Endothelial cell of umbilical vein (primary cell): Measurements from ENCODE around the gene MEA1. TPM values are rescaled to one million over a fixed set of nuclear protein-coding genes. Genes with fewer than 3 reads are reported as not detected.
A peak's percentile ranks its signal among the peaks of the same experiment; 100 is the strongest.

Experiments
- BruUV-seq: library from RNA; stranded (reverse); fragments of 400-500 nt; replicated peaks from 2 replicates; lab custom pipeline; 2021; lab: Mats Ljungman, UMichigan
- CTCF ChIA-PET: fragments of 300-600, 350-600 bp; sonication (Branson Sonifier 250); formaldehyde crosslinking; loops from one replicate; lab custom pipeline; 2021; ENCODE audit warnings: antibody characterized with exemption, inconsistent platforms; lab: Charles Lee
- POLR2A ChIA-PET: fragments of 300-600, 350-600 bp; sonication (Branson Sonifier 250); formaldehyde crosslinking; loops from one replicate; lab custom pipeline; 2021; ENCODE audit warnings: antibody characterized with exemption, inconsistent platforms; lab: Charles Lee
- DNase-seq: peaks from one replicate; pipeline ENCODE4 v3.0.0-alpha.2; 2011; ENCODE audit warnings: low read depth, low spot score
- FAIRE-seq: peaks from 2 replicates; lab custom pipeline; 2011; peaks lifted over from hg19 to GRCh38; lab: Jason Lieb, UNC
- H2AFZ ChIP-seq: 2 replicates; pipeline ENCODE4 v1.6.0; 2012; ENCODE audit warnings: low read depth, low read length, control low read depth, inconsistent platforms
- H3K27ac ChIP-seq: 2 replicates; pipeline ENCODE4 v1.5.1; 2011; ENCODE audit warnings: low read depth, mild to moderate bottlenecking, control low read depth, low read length, moderate library complexity; ENCODE audit not compliant: insufficient read depth
- H3K27me3 ChIP-seq, 2 experiments: 2 replicates each; pipeline versions ENCODE4 v1.6.0 to v1.6.1; 2011; ENCODE audit warnings: low read length in 2 of 2, mixed read lengths in 1 of 2; ENCODE audit not compliant: control insufficient read depth in 2 of 2, insufficient read depth in 2 of 2
- H3K36me3 ChIP-seq, 2 experiments: 2 replicates in 1 of 2; 3 replicates in 1 of 2; pipeline ENCODE4 v1.5.1; 2011; ENCODE audit warnings: low read length in 2 of 2, mild to moderate bottlenecking in 1 of 2, moderate library complexity in 1 of 2; ENCODE audit not compliant: control insufficient read depth in 2 of 2, insufficient read depth in 2 of 2; ENCODE audit errors: extremely low read depth in 1 of 2
- H3K4me1 ChIP-seq: 3 replicates; pipeline ENCODE4 v1.5.1; 2011; ENCODE audit warnings: mild to moderate bottlenecking, low read length; ENCODE audit not compliant: control insufficient read depth, insufficient read depth; ENCODE audit errors: extremely low read depth
- H3K4me2 ChIP-seq: 2 replicates; pipeline ENCODE4 v1.6.1; 2011; ENCODE audit warnings: low read length, control low read depth, mixed read lengths; ENCODE audit not compliant: insufficient read depth
- H3K4me3 ChIP-seq, 3 experiments: fragments of 200-600 bp in 1 of 3; sonication (generic), shearing (Covaris generic) in 1 of 3; replicated peaks in 1 of 3; 2 replicates each; pipeline ENCODE4 v1.5.1; 2011 to 2016; ENCODE audit warnings: control low read depth in 3 of 3, low read length in 3 of 3, mild to moderate bottlenecking in 2 of 3, inconsistent platforms in 1 of 3, low read depth in 1 of 3, moderate library complexity in 1 of 3; ENCODE audit not compliant: insufficient read depth in 1 of 3
- H3K79me2 ChIP-seq: 2 replicates; pipeline ENCODE4 v1.6.0; 2012; ENCODE audit warnings: low read length, inconsistent platforms; ENCODE audit not compliant: control insufficient read depth, insufficient read depth
- H3K9ac ChIP-seq: replicated peaks from 2 replicates; pipeline ENCODE3; 2011; ENCODE audit warnings: low read length, control low read depth; ENCODE audit not compliant: insufficient read depth; ENCODE audit errors: extremely low read depth
- H3K9me1 ChIP-seq: replicated peaks from 3 replicates; pipeline ENCODE4 v1.6.0; 2011; ENCODE audit warnings: mild to moderate bottlenecking, low read length; ENCODE audit not compliant: control insufficient read depth, insufficient read depth; ENCODE audit errors: extremely low read depth
- H3K9me3 ChIP-seq: replicated peaks from 2 replicates; pipeline ENCODE4 v1.5.1; 2012; ENCODE audit warnings: low read length, inconsistent platforms; ENCODE audit not compliant: control insufficient read depth, insufficient read depth
- H4K20me1 ChIP-seq: replicated peaks from 2 replicates; pipeline ENCODE3; 2011; ENCODE audit warnings: mild to moderate bottlenecking, low read length; ENCODE audit not compliant: control insufficient read depth, insufficient read depth; ENCODE audit errors: extremely low read depth
- CTCF ChIP-seq, 2 donors: IDR thresholded peaks; 1 replicate in 1 of 2; 2 replicates in 1 of 2; pipeline ENCODE4 v1.5.1; 2011; ENCODE audit warnings: low read length in 2 of 2, mild to moderate bottlenecking in 2 of 2, moderate library complexity in 2 of 2, control low read depth in 1 of 2, inconsistent platforms in 1 of 2, low read depth in 1 of 2; ENCODE audit not compliant: insufficient read depth in 1 of 2; ENCODE audit errors: extremely low read depth in 1 of 2
- EZH2 ChIP-seq: IDR thresholded peaks from 2 replicates; pipeline ENCODE4 v1.6.1; 2012; ENCODE audit warnings: borderline replicate concordance, low read depth, mild to moderate bottlenecking, moderate library complexity, low read length, inconsistent platforms; ENCODE audit not compliant: severe bottlenecking
- FOS ChIP-seq: IDR thresholded peaks from 2 replicates; pipeline ENCODE4 v1.6.1; 2011; ENCODE audit warnings: mild to moderate bottlenecking, low read length, moderate library complexity, borderline replicate concordance; ENCODE audit not compliant: insufficient read depth
- GATA2 ChIP-seq: IDR thresholded peaks from 2 replicates; pipeline ENCODE4 v1.7.0; 2011; ENCODE audit warnings: low read depth, mild to moderate bottlenecking, moderate library complexity, mixed read lengths, low read length; ENCODE audit not compliant: insufficient read length, insufficient read depth
- POLR2AphosphoS5 ChIP-seq: IDR thresholded peaks from 2 replicates; pipeline ENCODE4 v1.6.1; 2012; ENCODE audit warnings: low read depth, mild to moderate bottlenecking, control low read depth, low read length, moderate library complexity; ENCODE audit not compliant: insufficient read depth
- dilution Hi-C: fragments of 300-500 bp; cut with MboI; formaldehyde crosslinking; loops from one replicate; pipeline ENCODE4 v1.15.0; 2019; ENCODE audit warnings: low sequenced_read_pairs; ENCODE audit not compliant: extremely low pct_ligation_motif_present
- intact Hi-C: fragments of 100-400 bp; cut with micrococcal nuclease; formaldehyde crosslinking; loops from one replicate; pipeline ENCODE4 v1.10.0; 2022
- polyA plus RNA-seq, 4 experiments: library from polyadenylated mRNA; depleted of rRNA in 3 of 4; stranded (reverse) in 3 of 4; unstranded in 1 of 4; fragments of >200 nt; gene quantifications; 2 replicates each; pipeline versions ENCODE4 v1.2.1 to v1.2.3, GENCODE V29; 2011 to 2012; ENCODE audit warnings: missing spikeins in 1 of 4
- total RNA-seq: library from RNA; stranded (reverse); gene quantifications from 2 replicates; pipeline ENCODE4 v1.2.3, GENCODE V29; 2021

MEA1 gene
- total and polyA plus RNA-seq, 2 donors (not counting 3 experiments of a cell fraction or from before 2014, with no cell fraction given) = 62.5 to 69.5 TPM

- Histone ChIP-seq H3K4me2 (no peak overlapping the region), H3K27me3 (no peaks in the 10 kb centered on the region), H4K20me1 (no peaks in the 10 kb centered on the region), H3K4me3 (no peak overlapping the region), H3K4me1 (peaks cover 17% of the 10 kb centered on the region), H3K79me2 (peaks cover 25% of the 10 kb centered on the region), H3K9me3 (no peaks in the 10 kb centered on the region), H3K9me1 (no peaks in the 10 kb centered on the region), H3K9ac (no peak overlapping the region), H2AFZ (no peak overlapping the region), H3K36me3 (peaks cover 16 to 33% of the 10 kb centered on the region in 2 experiments), H3K27ac (no peak overlapping the region)
- dilution Hi-C loops = no loop called here
- TF ChIP-seq EZH2 (no peak), FOS (no peak), CTCF (IDR thresholded peaks at IDR 0.05; ENCODE audit: extremely low read depth in 1 of 2, insufficient read depth in 1 of 2, low read depth in 1 of 2, low read length in 2 of 2) (no peak), GATA2 (no peak), POLR2AphosphoS5 (no peak)
- CTCF ChIA-PET = interaction anchor here (1.1 to 8.7 kb wide), 5 partner anchors 27 to 133 kb away, joined by 3 to 55 read pairs (median 5); partner anchors contain the start of gene PPP2R5D
- intact Hi-C loops = loop anchor here (5.0 kb wide), 1 partner anchor 49 kb away; the partner anchor contains the start of gene GNMT
- FAIRE-seq = no peak
- DNase-seq = no peak
- TSS peak; percentile 13 for BruUV-seq
- POLR2A ChIA-PET = no interaction called here
Observed at GRCh38 chr6:43011207-43011606, 2.5 kb downstream of the MEA1 start.
